ENCODE results near the gene BTBD9. TPM values are rescaled to one million over a fixed set of nuclear protein-coding genes. Genes with fewer than 3 reads are reported as not detected.

Gene BTBD9
- total and polyA plus RNA-seq, 2 of the 13 experiments (the other 11 are each of a cell fraction or from before 2014, with no cell fraction given): 1.2 to 3.0 TPM

GRCh38 chr6:38175786-38176185 is 463.9 kb downstream of the BTBD9 start (continued):
- TF ChIP-seq HNF4G (IDR thresholded peaks at IDR 0.05; ENCODE audit: borderline replicate concordance, low read depth, low read length): 0 out of 2 replicates have a peak, but pooled peaks have one; percentile 12
- TF ChIP-seq HNF4G (CRISPR knock-in tag; IDR thresholded peaks at IDR 0.05; ENCODE audit: borderline replicate concordance, low read depth): no peak

- POLR2A ChIA-PET: interaction anchor here (1.5 kb wide), 1 partner anchor 11 kb away, joined by 3 read pairs; no protein-coding TSS in a partner anchor
- FAIRE-seq: no peak
- BruUV-seq (replicated peaks): no TSS peak
These were observed 464.8 kb downstream of the BTBD9 start for GRCh38 chr6:38174806-38175495.

GRCh38 chr6:38174315-38174714 is 465.4 kb downstream of the BTBD9 start:
- ATAC-seq (no peak), DNase-seq (ENCODE audit: low spot score) (no peak), FAIRE-seq (no peak)
- no peak overlapping the region for H2AFZ ChIP-seq (ENCODE audit: low read length)
- intact Hi-C loops (cut with micrococcal nuclease; ENCODE audit: unreplicated experiment): loop anchor here (10.0 kb wide), 1 partner anchor 320 kb away; no protein-coding TSS in a partner anchor
- H3K27ac ChIP-seq (ENCODE audit: extremely low read length, insufficient read depth, low read length): no peak overlapping the region
- no peak overlapping the region for H3K9ac ChIP-seq (ENCODE audit: insufficient read depth, low read depth, low read length)
- H3K4me1 ChIP-seq (ENCODE audit: insufficient read depth, low read length): peaks cover 70% of the 10 kb centered on the region
- no peaks in the 10 kb centered on the region for H3K36me3 ChIP-seq (replicated peaks in 1 of 2; ENCODE audit: control insufficient read depth in 1 of 2, insufficient read depth in 2 of 2, low read length in 2 of 2)
- no peaks in the 10 kb centered on the region for H3K79me2 ChIP-seq (ENCODE audit: insufficient read depth, low read length)
- no peaks in the 10 kb centered on the region for H3K27me3 ChIP-seq (ENCODE audit: control insufficient read depth in 1 of 2, insufficient read depth in 2 of 2, low read length in 2 of 2)
- no peaks in the 10 kb centered on the region for H4K20me1 ChIP-seq (ENCODE audit: insufficient read depth, low read length)
- H3K4me3 ChIP-seq (replicated peaks in 1 of 3; ENCODE audit: insufficient read depth in 1 of 3, low read depth in 2 of 3, low read length in 3 of 3): no peak overlapping the region
- CTCF ChIA-PET (ENCODE audit: low intra/inter-chr PET ratio, low total read pairs): no interaction called here
- POLR2A ChIA-PET: no interaction called here
- no peaks in the 10 kb centered on the region for H3K9me3 ChIP-seq (ENCODE audit: low read length)
- WGBS (ENCODE audit: low lambda C conversion rate): 97% methylated on average over 8 of the region's 8 CpGs
- no TSS peak for BruUV-seq (replicated peaks)
- no peak overlapping the region for H3K4me2 ChIP-seq (ENCODE audit: low read depth, low read length)
- in situ Hi-C loops (cut with HindIII; ENCODE audit: extremely low pct_ligation_motif_present, low pct_unique_long_range_greater_than_20kb): no loop called here
- no peak for TF ChIP-seq ZNF496 (CRISPR knock-in tag; IDR thresholded peaks at IDR 0.05; ENCODE audit: insufficient replicate concordance)
- no peak for TF ChIP-seq CREBL2 (CRISPR knock-in tag; IDR thresholded peaks at IDR 0.05; ENCODE audit: borderline replicate concordance)
- no peak for TF ChIP-seq KDM5B (CRISPR knock-in tag; IDR thresholded peaks at IDR 0.05; ENCODE audit: borderline replicate concordance)
- TF ChIP-seq KAT7 (CRISPR knock-in tag; IDR thresholded peaks at IDR 0.05; ENCODE audit: borderline replicate concordance): no peak
- no peak for TF ChIP-seq NCOA2 (CRISPR knock-in tag; IDR thresholded peaks at IDR 0.05)
- TF ChIP-seq POLR2AphosphoS5 (IDR thresholded peaks at IDR 0.05; ENCODE audit: low read depth, low read length): no peak
- TF ChIP-seq ZNF256 (CRISPR knock-in tag; conservative IDR thresholded peaks at IDR 0.05): no peak
- TF ChIP-seq, protein P1, sequence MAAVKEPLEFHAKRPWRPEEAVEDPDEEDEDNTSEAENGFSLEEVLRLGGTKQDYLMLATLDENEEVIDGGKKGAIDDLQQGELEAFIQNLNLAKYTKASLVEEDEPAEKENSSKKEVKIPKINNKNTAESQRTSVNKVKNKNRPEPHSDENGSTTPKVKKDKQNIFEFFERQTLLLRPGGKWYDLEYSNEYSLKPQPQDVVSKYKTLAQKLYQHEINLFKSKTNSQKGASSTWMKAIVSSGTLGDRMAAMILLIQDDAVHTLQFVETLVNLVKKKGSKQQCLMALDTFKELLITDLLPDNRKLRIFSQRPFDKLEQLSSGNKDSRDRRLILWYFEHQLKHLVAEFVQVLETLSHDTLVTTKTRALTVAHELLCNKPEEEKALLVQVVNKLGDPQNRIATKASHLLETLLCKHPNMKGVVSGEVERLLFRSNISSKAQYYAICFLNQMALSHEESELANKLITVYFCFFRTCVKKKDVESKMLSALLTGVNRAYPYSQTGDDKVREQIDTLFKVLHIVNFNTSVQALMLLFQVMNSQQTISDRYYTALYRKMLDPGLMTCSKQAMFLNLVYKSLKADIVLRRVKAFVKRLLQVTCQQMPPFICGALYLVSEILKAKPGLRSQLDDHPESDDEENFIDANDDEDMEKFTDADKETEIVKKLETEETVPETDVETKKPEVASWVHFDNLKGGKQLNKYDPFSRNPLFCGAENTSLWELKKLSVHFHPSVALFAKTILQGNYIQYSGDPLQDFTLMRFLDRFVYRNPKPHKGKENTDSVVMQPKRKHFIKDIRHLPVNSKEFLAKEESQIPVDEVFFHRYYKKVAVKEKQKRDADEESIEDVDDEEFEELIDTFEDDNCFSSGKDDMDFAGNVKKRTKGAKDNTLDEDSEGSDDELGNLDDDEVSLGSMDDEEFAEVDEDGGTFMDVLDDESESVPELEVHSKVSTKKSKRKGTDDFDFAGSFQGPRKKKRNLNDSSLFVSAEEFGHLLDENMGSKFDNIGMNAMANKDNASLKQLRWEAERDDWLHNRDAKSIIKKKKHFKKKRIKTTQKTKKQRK (IDR thresholded peaks at IDR 0.05; ENCODE audit: low read length): no peak
- no peak for TF ChIP-seq PLRG1 (conservative IDR thresholded peaks at IDR 0.05)
- no peak for TF ChIP-seq HHEX (CRISPR knock-in tag; IDR thresholded peaks at IDR 0.05)
- no peak for TF ChIP-seq SMC3 (IDR thresholded peaks at IDR 0.05; ENCODE audit: low read length)

More at GRCh38 chr6:38174806-38175495, 464.8 kb downstream of the BTBD9 start:
- TF ChIP-seq PCBP1 (IDR thresholded peaks at IDR 0.05; ENCODE audit: borderline replicate concordance, low read depth, low read length) (no peak), FOXJ3 (CRISPR knock-in tag; IDR thresholded peaks at IDR 0.05; ENCODE audit: borderline replicate concordance) (no peak), NFE2L1 (CRISPR knock-in tag; IDR thresholded peaks at IDR 0.05; ENCODE audit: borderline replicate concordance) (no peak), JARID2 (CRISPR knock-in tag; IDR thresholded peaks at IDR 0.05; ENCODE audit: insufficient replicate concordance) (no peak)
- H4K20me1 ChIP-seq (ENCODE audit: insufficient read depth, low read length): no peaks in the 10 kb centered on the region
- no peaks in the 10 kb centered on the region for H3K27me3 ChIP-seq (ENCODE audit: control insufficient read depth in 1 of 2, insufficient read depth in 2 of 2, low read length in 2 of 2)
- no peak overlapping the region for H2AFZ ChIP-seq (ENCODE audit: low read length)
- H3K36me3 ChIP-seq (replicated peaks in 1 of 2; ENCODE audit: control insufficient read depth in 1 of 2, insufficient read depth in 2 of 2, low read length in 2 of 2): no peaks in the 10 kb centered on the region
- no peak overlapping the region for H3K27ac ChIP-seq (ENCODE audit: extremely low read length, insufficient read depth, low read length)
- no peak overlapping the region for H3K4me2 ChIP-seq (ENCODE audit: low read depth, low read length)
- WGBS (ENCODE audit: low lambda C conversion rate): 98% methylated on average over 17 of the region's 22 CpGs
- in situ Hi-C loops (cut with HindIII; ENCODE audit: extremely low pct_ligation_motif_present, low pct_unique_long_range_greater_than_20kb) (no loop called here), intact Hi-C loops (cut with micrococcal nuclease; ENCODE audit: unreplicated experiment) (loop anchor here (10.0 kb wide), 1 partner anchor 320 kb away; no protein-coding TSS in a partner anchor)
- DNase-seq (ENCODE audit: low spot score): no peak
- ATAC-seq: no peak
- CTCF ChIA-PET (ENCODE audit: low intra/inter-chr PET ratio, low total read pairs): no interaction called here
- no peaks in the 10 kb centered on the region for H3K9me3 ChIP-seq (ENCODE audit: low read length)
- H3K4me3 ChIP-seq (replicated peaks in 1 of 3; ENCODE audit: insufficient read depth in 1 of 3, low read depth in 2 of 3, low read length in 3 of 3): no peak overlapping the region
- H3K4me1 ChIP-seq (ENCODE audit: insufficient read depth, low read length): peaks cover 68% of the 10 kb centered on the region
- no peak overlapping the region for H3K9ac ChIP-seq (ENCODE audit: insufficient read depth, low read depth, low read length)
- H3K79me2 ChIP-seq (ENCODE audit: insufficient read depth, low read length): no peaks in the 10 kb centered on the region
